Fibroblast of mammary gland (primary cell): ENCODE results near the gene MRFAP1.
A peak's percentile ranks its signal among the peaks of the same experiment; 100 is the strongest.

ENCODE experiments used
- DNase-seq: peaks from one replicate; pipeline ENCODE4 v3.0.0-alpha.2; 2010; ENCODE audit warnings: low read depth
- H3K4me3 ChIP-seq: 2 replicates; pipeline ENCODE4 v1.5.1; 2011; ENCODE audit warnings: low read depth, mild to moderate bottlenecking, low read length, moderate library complexity; ENCODE audit not compliant: control insufficient read depth
- CTCF ChIP-seq: conservative IDR thresholded peaks from 2 replicates; pipeline ENCODE4 v1.5.1; 2011; ENCODE audit warnings: low read depth, low read length, inconsistent platforms; ENCODE audit not compliant: control insufficient read depth, insufficient read depth

Gene MRFAP1

GRCh38 chr4:6682862-6683590 is 42.5 kb downstream of the MRFAP1 start:
- no peak for TF ChIP-seq CTCF
- H3K4me3 ChIP-seq: no peak overlapping the region
- DNase-seq: no peak

- TF ChIP-seq CTCF: no peak
- H3K4me3 ChIP-seq: no peak overlapping the region
- no peak for DNase-seq
Measured at GRCh38 chr4:6684656-6685055, 44.2 kb downstream of the MRFAP1 start.

GRCh38 chr4:6686104-6686787 is 45.8 kb downstream of the MRFAP1 start:
- no peak for TF ChIP-seq CTCF
- DNase-seq: no peak
- no peak overlapping the region for H3K4me3 ChIP-seq

- no peak overlapping the region for H3K4me3 ChIP-seq
- TF ChIP-seq CTCF: no peak
- no peak for DNase-seq
Measured at GRCh38 chr4:6687947-6688878, 47.7 kb downstream of the MRFAP1 start.

- no peak overlapping the region for H3K4me3 ChIP-seq
- no peak for TF ChIP-seq CTCF
Measured at GRCh38 chr4:6688879-6689505, 48.5 kb downstream of the MRFAP1 start.

GRCh38 chr4:6689506-6689960 is 49.0 kb downstream of the MRFAP1 start:
- H3K4me3 ChIP-seq: no peak overlapping the region
- no peak for TF ChIP-seq CTCF
- DNase-seq: no peak

More at GRCh38 chr4:6688879-6689505, 48.5 kb downstream of the MRFAP1 start:
- peak; percentile 89 for DNase-seq
